ENCODE results near the gene NLK.
"Not testable (repeated sequence)": the region's sequence is repeated elsewhere in the genome, so short reads cannot be mapped to it uniquely, and the experiment has no call there.

NLK gene

GRCh38 chr17:28076144-28076543 is 33.7 kb downstream of the NLK start:
- no peak for TF ChIP-seq CTCF (IDR thresholded peaks at IDR 0.05; ENCODE audit: low read depth, low read length)
- H3K27me3 ChIP-seq (ENCODE audit: insufficient read depth, low read depth, severe bottlenecking): no peaks in the 10 kb centered on the region
- no peak overlapping the region for H3K27ac ChIP-seq
- DNase-seq: no peak
- H3K4me3 ChIP-seq (ENCODE audit: low read depth, low read length): no peak overlapping the region
- peaks cover 5% of the 10 kb centered on the region for H3K9me3 ChIP-seq (ENCODE audit: severe bottlenecking)
- no peaks in the 10 kb centered on the region; the same call in 1 of the 2 replicates for H3K36me3 ChIP-seq

GRCh38 chr17:28077140-28077539 is 34.7 kb downstream of the NLK start:
- H3K36me3 ChIP-seq; H3K27ac ChIP-seq; DNase-seq; H3K27me3 ChIP-seq (ENCODE audit: insufficient read depth, low read depth, severe bottlenecking); H3K9me3 ChIP-seq (ENCODE audit: severe bottlenecking); H3K4me3 ChIP-seq (ENCODE audit: low read depth, low read length): not testable (repeated sequence)

GRCh38 chr17:28078341-28079229 is 36.1 kb downstream of the NLK start:
- Histone ChIP-seq H3K36me3 (no peaks in the 10 kb centered on the region; the same call in 1 of the 2 replicates), H3K27me3 (ENCODE audit: insufficient read depth, low read depth, severe bottlenecking) (no peaks in the 10 kb centered on the region), H3K4me3 (ENCODE audit: low read depth, low read length) (no peak overlapping the region), H3K27ac (no peak overlapping the region), H3K9me3 (ENCODE audit: severe bottlenecking) (no peaks in the 10 kb centered on the region)
- TF ChIP-seq CTCF (IDR thresholded peaks at IDR 0.05; ENCODE audit: low read depth, low read length): no peak
- DNase-seq: no peak

GRCh38 chr17:28081467-28081866 is 39.0 kb downstream of the NLK start:
- Histone ChIP-seq H3K4me3 (ENCODE audit: low read depth, low read length) (no peak overlapping the region), H3K36me3 (no peaks in the 10 kb centered on the region; the same call in 1 of the 2 replicates), H3K27me3 (ENCODE audit: insufficient read depth, low read depth, severe bottlenecking) (no peaks in the 10 kb centered on the region), H3K27ac (no peak overlapping the region), H3K9me3 (ENCODE audit: severe bottlenecking) (no peaks in the 10 kb centered on the region)
- no peak for DNase-seq
- no peak for TF ChIP-seq CTCF (IDR thresholded peaks at IDR 0.05; ENCODE audit: low read depth, low read length)

- no peak overlapping the region for H3K4me3 ChIP-seq (ENCODE audit: low read depth, low read length)
- no peak for DNase-seq
- TF ChIP-seq CTCF (IDR thresholded peaks at IDR 0.05; ENCODE audit: low read depth, low read length): no peak
- no peak overlapping the region for H3K27ac ChIP-seq
- H3K27me3 ChIP-seq (ENCODE audit: insufficient read depth, low read depth, severe bottlenecking): no peaks in the 10 kb centered on the region
- no peaks in the 10 kb centered on the region for H3K9me3 ChIP-seq (ENCODE audit: severe bottlenecking)
- no peaks in the 10 kb centered on the region for H3K36me3 ChIP-seq
Measured at GRCh38 chr17:28085766-28086165, 43.3 kb downstream of the NLK start.

- H3K36me3 ChIP-seq: no peaks in the 10 kb centered on the region
- H3K4me3 ChIP-seq (ENCODE audit: low read depth, low read length): no peak overlapping the region
- no peak for TF ChIP-seq CTCF (IDR thresholded peaks at IDR 0.05; ENCODE audit: low read depth, low read length)
- H3K27me3 ChIP-seq (ENCODE audit: insufficient read depth, low read depth, severe bottlenecking): no peaks in the 10 kb centered on the region
- H3K9me3 ChIP-seq (ENCODE audit: severe bottlenecking): no peaks in the 10 kb centered on the region
- DNase-seq: no peak
- no peak overlapping the region for H3K27ac ChIP-seq
Measured at GRCh38 chr17:28086519-28086918, 44.0 kb downstream of the NLK start.

Measured in WERI-Rb-1 (cell line).